ENCODE measurements around the gene BEND7. TPM values are rescaled to one million over a fixed set of nuclear protein-coding genes. Genes with fewer than 3 reads are reported as not detected.
"Not testable (repeated sequence)": the region's sequence is repeated elsewhere in the genome, so short reads cannot be mapped to it uniquely, and the experiment has no call there.

The BEND7 gene
- total RNA-seq, 1 donor from 2014 or later = 18.5 TPM

DNA sequence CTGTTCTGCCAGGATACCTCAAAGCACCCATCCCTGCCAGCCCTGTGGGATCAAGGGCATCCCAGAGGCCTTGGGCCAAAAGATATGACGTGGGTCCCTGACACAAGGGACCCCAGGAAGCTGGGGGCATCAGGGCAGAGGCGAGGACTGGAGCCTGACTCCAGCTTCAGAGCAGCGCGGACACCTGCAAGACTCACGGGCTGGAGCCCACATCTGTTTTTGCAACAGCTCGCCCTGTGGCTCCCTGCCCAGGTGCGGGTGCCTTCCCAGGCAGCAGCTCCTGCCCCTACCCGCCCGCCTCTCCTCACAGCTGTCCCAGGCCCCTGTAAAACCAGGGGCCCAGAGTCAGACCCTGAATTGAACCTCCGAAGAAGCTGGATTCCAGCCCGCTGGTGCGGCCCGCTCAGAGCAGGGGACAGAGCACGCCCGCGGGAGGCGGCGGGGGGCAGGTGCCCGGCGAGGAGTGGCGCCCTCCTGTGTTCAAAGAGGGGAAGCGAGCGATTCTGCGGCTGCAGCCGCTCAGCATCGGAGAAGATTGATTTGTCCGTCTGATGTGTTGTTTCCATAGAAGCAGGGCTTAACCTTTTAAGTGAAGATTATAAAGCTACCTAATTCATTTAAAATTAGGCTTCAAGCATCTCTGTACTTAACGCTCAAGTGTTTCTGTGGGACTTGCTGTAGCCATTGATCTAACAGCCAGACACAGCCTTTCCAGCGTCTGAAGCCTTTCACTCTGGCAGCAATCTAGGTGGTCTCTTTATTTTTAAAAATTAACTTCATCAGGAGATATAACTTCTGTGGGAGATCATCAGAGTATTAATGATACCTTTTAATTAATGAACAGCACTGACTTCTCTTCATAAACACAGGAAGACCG is 88.4 kb downstream of the BEND7 start:
- intact Hi-C loops (cut with DNase I) = loop anchor here (5.0 kb wide), 1 partner anchor 68 kb away; no protein-coding TSS in a partner anchor
- ATAC-seq (ENCODE audit: poor library complexity) (peak; percentile 87), DNase-seq (peak; percentile 56)

DNA sequence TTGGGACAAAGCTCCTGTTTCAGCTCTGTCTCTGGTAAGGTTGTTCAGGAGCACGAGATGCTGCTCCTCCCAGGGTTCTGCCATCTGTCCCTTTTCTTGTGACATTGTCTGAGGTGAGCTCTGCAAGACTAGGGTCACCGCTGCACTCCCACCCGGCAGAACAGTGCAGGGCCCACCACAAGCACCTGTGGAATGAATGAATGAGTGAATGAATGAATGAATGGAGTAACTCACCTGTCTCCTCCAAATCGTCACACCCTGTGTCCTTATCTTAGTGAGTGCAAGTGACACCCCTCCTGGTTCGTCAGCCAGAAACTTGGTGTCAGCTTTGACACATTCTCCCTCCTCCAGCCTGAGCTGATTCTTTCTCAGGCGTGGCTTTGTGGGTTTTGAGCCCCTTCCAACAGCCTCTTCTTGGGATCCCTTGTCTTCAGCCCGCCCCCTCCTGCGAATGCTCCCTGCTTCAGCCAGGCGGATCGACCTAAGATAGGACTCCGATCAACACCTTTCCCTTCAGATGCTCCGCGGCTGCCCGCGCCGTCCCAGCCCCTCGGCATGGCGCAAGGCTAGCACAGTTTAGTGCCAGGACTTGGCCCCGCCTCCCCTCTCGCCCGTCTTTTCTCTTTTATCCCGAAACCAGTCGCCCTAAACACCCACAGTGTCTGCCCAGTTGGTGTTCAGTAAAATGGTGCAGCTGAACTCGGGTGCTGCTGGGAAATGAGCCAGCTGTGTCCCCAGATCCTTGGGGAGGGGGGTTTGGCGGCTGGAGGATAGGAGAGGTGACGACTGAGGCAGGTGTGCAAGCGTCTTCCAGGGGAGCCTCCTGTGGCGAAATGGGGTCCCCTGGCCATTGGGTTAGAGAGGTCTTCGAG is 89.3 kb downstream of the BEND7 start:
- intact Hi-C loops (cut with DNase I) = loop anchor here (5.0 kb wide), 1 partner anchor 67 kb away; no protein-coding TSS in a partner anchor
- peak; percentile 45 for DNase-seq
- ATAC-seq (ENCODE audit: poor library complexity) = peak; percentile 49

DNA sequence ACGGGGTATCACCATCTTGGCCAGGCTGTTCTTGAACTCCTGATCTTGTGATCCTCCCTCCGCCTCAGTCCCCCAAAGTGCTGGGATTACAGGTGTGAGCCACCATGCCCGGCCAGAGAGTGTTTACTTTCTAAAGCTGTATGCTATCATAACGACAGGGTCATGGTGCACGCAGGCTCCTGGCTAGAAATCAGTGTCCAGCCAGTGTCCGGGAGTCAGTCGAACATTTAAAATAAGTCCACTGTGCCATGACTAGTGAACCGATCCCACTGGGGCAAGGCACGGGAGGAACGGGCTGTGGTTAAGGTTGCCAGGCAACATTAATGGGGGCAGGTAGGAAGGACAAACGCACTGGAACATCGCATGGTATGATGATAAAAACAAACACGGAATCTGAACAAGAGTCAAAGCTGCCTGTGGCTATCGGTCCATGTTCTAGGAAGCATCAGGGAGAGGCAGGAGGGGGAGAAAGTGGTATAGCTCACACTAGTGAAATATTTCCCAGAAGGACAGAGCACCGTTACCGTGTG is 91.7 kb downstream of the BEND7 start:
- no peak for DNase-seq
- intact Hi-C loops (cut with DNase I) = no loop called here
- no peak for ATAC-seq (ENCODE audit: poor library complexity)

DNA sequence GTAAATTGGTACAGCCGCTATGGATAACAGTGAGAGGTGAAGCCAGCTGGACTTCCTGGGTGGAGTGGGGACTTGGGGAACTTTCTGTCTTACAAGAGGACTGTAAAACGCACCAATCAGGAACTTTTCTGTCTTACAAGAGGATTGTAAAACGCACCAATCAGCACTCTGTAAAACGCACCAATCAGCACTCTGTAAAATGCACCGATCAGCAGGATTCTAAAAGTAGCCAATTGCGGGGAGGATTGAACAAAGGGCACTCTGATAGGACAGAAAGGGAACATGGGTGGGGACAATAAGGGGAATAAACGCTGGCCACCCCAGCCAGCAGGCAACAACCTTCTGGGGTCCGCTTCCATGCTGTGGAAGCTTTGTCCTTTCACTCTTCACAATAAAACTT is 100.9 kb downstream of the BEND7 start:
- DNase-seq; ATAC-seq (ENCODE audit: poor library complexity); intact Hi-C loops (cut with DNase I): not testable (repeated sequence)

DNA sequence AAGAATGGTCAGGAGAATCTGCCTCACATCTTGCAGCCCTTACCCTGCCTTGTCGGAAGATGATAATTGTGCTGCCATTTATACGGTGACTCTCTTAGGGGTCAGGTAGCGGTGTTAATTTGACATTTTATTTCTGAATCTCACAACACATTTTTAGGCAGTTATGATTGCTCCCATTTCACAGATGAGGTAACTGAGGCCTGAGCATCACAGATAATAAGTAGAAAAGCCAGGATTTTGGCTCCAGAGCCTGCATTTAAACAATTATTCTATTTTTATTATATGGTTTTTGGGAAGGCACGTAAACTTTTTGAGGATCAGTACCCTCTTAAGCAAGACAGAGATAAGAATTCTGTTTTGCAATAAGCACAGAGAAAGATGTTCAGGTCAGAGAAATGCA is 103.4 kb downstream of the BEND7 start:
- DNase-seq = no peak
- intact Hi-C loops (cut with DNase I) = no loop called here
- no peak for ATAC-seq (ENCODE audit: poor library complexity)

DNA sequence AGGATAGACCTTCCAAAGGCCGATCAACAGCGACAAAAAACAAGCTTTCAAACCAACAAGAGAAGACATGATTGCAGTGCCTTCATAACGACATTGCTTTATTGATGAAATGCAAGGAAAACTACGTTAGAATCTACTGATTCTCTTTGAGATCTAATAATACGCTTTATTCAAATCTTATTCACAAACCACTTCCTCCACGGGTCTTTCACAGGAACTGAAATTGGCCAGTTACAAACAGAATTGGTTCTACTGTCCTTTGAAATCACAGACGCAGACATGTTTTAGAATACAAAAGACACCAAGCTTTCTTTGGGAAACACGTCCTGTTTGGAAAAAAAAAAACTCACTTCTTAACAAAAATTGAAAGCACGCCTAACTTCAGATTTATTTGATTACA is 106.0 kb downstream of the BEND7 start:
- DNase-seq (no peak), ATAC-seq (ENCODE audit: poor library complexity) (no peak)
- intact Hi-C loops (cut with DNase I) = no loop called here

DNA sequence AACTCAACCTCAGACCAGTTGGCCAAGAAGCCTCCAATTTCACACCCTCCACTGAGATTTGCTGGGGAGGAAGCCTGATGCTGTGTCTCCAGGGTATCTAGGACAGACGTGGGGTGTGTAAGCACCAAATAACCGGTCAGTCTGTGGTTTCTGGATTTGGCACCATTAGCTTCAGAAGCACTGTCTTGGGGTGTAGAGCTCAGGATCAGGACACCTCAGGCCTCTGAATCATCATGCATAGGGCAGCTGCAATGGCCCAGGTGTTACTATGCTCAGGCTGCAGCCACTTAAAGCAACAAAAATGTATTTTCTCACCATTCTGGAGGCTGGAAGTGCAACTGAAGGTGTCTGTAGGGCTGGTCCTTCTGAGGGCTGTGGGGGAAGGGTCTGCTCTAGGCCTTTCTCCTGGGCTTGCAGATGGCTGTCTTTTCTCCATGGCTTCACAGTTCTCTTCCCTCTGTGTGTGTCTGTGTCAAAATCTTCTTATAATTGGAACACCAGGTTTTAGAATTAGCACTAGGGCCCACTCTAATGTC is 107.4 kb downstream of the BEND7 start:
- ATAC-seq (ENCODE audit: poor library complexity) = no peak
- no peak for DNase-seq
- intact Hi-C loops (cut with DNase I) = no loop called here

DNA sequence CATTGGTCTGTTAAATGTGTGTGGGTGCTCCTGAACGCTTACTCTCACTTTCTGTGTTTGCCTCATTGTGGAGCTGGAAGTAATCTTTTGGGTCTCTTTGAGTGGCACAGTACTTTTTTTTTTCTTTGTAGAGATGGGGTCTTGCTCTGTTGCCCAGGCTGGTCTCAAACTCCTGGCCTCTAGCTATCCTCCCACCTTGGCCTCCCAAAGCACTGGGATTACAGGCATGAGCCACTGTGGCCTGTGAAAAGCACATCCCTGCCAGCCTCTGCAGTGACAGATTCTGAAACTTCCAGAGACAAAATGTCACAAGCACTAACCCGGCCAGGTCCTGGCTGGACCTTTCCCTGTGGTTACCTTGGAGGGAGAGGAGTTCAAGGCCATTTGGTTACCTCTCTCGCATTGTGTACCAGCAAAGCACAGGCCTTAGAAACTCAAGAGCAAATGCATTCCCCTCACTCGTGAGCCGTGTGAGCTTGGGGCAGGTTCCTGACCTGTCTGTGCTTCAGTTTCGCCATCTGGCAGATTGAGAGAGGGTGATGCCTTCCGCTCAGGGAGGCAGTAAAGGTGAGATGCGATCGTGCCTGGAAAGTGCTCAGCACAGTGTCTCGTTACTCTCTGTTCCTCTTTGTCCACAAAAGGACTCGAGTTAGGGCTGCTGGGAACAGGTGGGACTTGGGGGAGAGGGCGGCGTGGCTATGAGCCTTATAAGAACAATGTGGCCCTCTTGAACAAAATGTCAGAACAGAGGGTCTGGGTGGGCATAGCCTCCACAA is 108.1 kb downstream of the BEND7 start:
- intact Hi-C loops (cut with DNase I) = no loop called here
- no peak for DNase-seq
- ATAC-seq (ENCODE audit: poor library complexity) = no peak

DNA sequence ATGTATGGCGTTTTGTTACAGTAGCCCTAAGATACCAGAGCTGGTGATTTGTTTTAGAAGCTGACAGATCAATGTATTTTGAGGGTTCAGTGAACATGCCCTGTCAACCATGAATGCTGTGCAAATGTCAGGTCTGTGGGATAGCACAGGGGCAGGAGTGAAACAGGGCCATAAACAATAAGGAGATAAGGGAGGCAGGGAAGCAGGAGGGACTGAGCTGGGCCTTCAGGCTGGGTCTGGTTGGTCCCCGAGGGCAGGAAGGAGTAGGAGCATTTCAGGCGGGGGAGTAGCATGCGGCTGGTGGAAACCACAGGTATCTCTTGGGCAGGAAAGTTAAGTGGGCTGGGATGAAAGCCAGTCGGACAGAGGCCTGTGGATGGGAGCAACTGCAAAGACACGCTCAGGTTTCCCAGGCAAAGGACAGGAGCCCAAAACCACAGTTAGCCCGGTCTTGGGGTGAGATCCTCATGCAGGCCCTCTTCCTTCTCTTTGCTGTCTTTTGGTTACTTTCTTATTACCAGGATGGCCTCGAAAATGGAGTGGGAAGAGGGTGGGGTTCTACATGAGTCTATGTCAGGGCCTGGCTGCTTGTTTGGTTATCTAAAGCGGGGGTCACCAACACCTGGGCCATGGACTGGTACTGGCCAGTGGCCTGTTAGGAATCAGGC is 111.2 kb downstream of the BEND7 start:
- intact Hi-C loops (cut with DNase I) = no loop called here
- no peak for DNase-seq
- ATAC-seq (ENCODE audit: poor library complexity) = no peak

DNA sequence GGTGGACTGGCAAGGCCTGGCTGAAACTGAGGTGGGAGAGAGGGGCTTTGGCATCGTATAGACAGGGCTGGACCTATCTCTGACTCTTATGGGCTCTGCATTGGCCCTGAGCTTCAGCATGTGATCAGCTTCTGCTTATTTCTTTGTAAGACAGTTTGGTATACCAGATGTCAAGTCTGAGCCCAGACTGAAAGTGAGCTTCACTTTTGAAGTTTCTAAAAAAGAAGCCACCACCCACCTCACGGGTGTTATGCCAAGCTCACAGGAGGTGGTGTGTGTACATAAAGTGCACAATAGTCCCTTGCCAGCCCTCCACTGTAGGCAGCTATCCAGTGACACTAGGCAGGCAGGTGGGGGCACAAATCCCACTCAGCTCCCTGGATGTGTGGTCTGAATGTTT is 112.1 kb downstream of the BEND7 start:
- intact Hi-C loops (cut with DNase I) = no loop called here
- no peak for DNase-seq
- no peak for ATAC-seq (ENCODE audit: poor library complexity)

DNA sequence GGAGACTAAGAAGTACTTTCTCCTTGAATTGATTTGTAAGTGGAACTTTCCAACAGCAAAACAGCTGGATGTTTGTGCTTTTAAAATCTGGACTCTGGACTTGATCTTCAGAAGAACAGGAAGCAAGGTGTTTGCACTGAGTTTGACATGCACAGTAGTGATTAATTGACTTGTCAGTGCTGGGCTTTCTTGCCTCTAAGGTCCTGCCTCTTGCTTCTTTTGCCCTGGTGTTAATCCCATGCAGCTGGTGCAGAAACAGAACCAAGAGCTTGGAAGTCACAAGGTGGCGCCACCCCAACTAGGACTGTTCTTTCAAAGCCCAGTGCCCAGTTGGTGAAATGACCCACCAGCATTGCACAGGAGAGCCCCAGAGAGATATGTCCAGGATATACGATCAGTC is 114.0 kb downstream of the BEND7 start:
- intact Hi-C loops (cut with DNase I) = no loop called here
- DNase-seq = no peak

DNA sequence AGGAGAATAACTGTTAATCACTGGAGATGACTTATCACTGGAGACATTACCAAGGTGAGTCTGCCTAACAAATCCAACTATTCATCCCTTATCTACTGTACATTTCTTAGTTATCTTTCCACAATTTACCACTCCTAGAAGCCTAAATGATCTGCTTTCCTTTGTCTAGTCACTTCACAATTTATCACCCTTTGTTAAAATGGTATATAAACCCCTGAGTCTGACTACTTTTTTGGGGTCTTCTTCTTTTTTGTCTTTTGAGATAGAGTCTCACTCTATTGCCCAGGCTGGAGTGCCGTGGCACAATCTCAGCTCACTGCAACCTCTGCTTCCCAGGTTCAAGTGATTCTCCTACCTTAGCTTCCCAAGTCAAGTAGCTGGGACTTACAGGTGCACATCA is 114.7 kb downstream of the BEND7 start:
- DNase-seq (no peak), ATAC-seq (ENCODE audit: poor library complexity) (no peak)
- intact Hi-C loops (cut with DNase I) = no loop called here

More for the DNA sequence above, 114.0 kb downstream of the BEND7 start:
- ATAC-seq (ENCODE audit: poor library complexity) = no peak

DNA sequence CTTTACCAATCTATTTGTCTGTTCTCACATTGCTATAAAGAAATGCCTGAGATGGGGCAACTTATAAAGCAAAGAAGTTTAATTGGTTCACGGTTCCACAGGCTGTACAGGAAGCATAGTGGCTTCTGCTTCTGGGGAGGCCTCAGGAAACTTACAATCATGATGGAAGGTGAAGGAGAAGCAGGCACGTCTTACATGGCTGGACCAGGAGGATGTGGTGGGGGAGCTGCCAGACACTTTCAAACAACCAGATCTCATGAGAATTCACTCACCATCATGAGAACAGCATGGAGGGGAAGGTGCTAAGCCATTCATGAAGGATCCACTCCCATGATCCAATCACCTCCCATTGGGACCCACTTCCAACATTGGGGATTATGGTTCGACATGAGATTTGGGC is 115.9 kb downstream of the BEND7 start:
- ATAC-seq (ENCODE audit: poor library complexity) (no peak), DNase-seq (no peak)
- intact Hi-C loops (cut with DNase I) = no loop called here

DNA sequence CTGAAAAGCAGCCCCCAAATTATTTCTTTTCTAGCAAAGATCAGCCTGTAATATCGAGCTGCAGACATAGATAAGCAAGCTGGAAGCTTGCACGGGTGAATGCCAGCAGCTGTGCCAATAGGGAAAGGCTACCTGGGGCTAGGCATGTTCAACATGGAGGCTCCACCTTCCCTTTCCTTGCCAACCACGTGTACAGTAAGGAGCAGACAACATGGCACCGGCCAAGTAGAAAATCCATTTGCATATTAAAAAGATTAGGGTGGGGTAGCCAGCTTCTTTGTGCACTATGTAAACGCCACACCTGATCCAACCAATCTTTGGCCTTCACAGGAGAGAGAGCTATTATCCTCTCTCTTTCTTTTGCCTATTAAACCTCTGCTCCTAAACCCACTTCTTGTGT is 124.0 kb downstream of the BEND7 start:
- no peak for ATAC-seq (ENCODE audit: poor library complexity)
- no peak for DNase-seq
- intact Hi-C loops (cut with DNase I) = no loop called here

DNA sequence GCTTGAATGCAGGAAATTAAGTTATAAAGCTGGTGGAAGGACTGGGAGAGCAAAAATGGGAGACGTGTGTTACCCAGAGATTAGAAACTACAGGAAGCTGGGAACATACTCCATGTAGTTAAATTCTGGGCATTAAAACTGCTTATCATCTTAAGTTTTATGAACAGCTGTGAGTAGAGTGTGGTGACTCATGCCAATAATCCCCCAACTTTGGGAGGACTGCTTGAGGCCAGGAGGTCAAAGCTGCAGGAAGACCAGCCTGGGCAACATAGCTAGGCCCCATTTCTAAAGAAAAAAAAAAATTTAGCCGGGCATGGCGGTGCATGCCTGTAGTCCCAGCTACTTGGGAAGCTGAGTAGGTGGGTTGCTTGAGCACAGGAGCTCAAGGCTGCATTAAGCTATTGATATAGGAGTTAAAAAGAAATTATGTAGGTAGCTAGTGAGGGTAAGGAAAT is 124.5 kb downstream of the BEND7 start:
- ATAC-seq (ENCODE audit: poor library complexity) = no peak
- DNase-seq = no peak
- intact Hi-C loops (cut with DNase I) = no loop called here

DNA sequence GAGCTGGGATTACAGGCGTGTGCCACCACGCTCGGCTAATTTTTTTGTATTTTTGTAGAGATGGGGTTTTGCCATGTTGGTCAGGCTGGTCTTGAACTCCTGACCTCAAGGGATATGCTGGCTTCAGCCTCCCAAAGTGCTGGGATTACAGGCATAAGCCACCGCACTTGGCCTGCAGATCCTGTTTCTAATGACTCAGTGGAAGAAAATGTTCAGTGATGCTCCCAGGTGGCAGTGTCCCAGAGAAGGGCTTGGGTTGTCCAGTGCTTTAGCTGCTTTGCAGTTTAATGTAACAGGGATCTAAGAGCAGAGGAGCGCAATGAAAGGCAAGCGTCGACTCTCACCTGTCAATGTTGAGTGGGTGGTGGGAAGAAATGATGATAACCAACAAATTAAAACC is 125.4 kb downstream of the BEND7 start:
- intact Hi-C loops (cut with DNase I); ATAC-seq (ENCODE audit: poor library complexity); DNase-seq: not testable (repeated sequence)

DNA sequence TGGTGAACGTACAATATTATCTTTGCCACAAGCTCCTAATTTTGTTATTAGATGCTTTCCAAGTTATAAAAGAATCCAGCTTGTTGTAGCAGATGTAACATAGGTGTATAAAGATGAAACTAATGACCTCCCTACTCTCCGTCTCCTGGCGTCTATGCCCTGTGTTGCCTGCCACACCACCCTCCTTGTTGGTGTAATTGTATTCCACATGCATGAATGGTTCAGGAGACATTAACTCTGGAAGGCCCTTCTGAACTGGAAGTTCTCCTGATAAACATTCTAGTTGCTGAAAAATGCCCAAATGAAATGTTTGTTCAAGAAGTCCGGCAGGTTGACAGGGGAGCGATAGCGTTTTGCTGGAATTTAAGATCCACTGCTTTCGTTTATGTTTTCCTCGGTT is 126.8 kb downstream of the BEND7 start:
- DNase-seq (no peak), ATAC-seq (ENCODE audit: poor library complexity) (no peak)
- intact Hi-C loops (cut with DNase I) = no loop called here

DNA sequence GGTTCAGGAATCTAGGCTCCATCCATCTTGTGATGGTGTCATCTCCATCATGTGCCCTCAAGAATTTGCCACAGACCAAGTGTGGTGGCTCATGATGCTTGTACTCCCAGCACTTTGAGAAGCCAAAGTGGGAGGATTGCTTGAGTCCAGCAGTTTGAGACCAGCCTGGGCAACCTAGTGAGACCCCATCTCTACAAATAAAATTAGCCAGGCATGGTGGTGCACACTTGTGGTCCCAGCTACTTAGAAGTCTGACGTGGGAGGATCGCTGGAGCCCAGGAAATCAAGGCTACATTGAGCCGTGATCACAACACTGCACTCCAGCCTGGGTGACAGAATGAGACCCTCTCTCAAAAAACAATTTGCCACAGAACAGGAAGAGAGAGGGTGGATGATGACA is 127.7 kb downstream of the BEND7 start:
- intact Hi-C loops (cut with DNase I) = no loop called here
- ATAC-seq (ENCODE audit: poor library complexity) (no peak), DNase-seq (no peak)

Data from Right ventricle myocardium superior (tissue), 1 donor.